Activated CD4-positive, alpha-beta T cell treated with anti-CD3 and anti-CD28 coated beads for 48 hours (primary cell): ENCODE results near the gene CHMP4B.
"Not testable (repeated sequence)": the region's sequence is repeated elsewhere in the genome, so short reads cannot be mapped to it uniquely, and the experiment has no call there.

Source experiments
- DNase-seq: peaks from one replicate; pipeline ENCODE4 v3.0.0-alpha.2; 2020

CHMP4B gene

DNA sequence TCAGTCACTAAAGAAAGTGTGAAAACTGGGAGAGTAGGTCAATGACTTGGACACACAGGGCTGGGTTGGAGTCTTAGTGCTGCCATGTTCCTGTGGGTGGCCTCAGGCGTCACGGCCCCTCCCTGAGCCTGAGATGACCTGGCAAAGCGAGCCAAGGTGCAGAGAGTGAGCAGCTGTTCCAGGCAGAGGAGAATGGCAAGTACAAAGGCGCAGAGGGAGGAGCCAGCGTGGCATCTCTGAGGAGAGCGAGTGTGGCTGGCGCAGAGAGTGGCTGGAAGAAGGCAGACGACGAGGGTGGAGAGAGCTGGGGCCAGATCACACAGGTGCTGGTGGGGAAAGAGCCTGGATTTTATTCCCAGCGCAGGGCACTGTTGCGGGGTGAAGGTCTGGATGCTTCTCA is 20.6 kb upstream of the CHMP4B start:
- DNase-seq = no peak

GRCh38 chr20:33791021-33791420 is 20.1 kb upstream of the CHMP4B start:
- DNase-seq = no peak

DNA sequence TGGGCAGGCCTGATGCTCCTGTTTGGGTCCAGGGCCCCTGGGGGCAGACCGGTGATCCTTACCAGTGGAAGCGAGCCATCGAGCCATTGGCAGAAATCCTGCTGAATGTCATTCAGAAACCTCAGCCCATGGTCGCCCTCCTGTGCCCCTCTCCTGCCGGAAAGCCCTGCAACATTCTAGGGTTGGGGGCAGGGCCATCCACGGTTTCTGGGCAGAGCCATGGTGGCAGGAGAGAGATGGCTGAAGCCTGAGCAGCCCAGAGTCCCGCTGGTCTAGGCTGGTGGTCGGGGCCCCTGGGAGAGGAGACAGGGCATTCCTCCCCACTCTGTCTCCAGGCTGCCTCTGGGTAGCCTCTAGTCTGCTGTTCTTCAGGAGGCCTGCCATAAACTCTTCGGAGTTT is 19.6 kb upstream of the CHMP4B start:
- no peak for DNase-seq

DNA sequence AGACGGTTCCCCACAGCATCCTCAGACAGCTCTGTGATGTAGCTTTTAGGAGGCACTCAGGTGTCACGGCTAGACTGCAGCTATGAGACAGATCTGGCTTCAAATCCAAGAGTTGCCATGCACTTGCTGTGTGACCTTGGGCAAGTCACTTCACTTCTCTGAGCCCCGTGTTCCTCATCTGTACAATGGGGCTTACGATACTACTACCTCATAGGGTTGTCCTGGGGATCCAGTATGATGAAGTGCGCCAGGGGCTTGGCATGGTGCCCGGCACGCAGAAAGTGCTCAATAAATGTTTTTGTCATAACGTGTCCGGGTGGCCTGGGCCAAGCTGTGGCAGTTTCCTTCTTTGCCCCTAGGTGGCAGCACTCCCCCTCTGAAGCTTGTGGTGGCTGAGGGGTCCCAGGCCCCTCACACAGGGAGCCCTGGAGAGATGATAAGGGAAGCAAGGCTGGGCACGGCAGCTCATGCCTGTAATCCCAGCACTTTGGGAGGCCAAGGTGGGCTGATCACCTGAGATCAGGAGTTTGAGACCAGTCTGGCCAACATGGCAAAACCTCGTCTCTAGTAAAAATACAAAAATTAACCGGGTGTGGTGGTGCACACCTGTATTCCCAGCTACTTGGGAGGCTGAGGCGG is 19.1 kb upstream of the CHMP4B start:
- peak; percentile 66 for DNase-seq

DNA sequence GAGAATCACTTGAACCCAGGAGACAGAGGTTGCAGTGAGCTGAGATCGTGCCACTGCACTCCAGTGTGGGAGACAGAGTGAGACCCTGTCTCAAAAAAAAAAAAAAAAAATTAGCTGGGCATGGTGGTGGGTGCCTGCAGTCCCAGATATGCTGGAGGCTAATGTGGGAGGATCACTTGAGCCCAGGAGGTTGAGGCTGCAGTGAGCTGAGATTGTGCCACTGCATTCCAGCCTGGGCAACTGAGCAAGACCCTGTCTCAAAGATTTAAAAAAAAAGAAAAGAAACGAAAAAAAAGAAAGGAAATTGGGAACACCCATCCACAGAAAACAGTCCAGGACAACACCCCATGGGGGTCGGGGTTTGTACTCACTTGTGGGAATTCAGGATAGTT is 18.6 kb upstream of the CHMP4B start:
- DNase-seq = not testable (repeated sequence)

DNA sequence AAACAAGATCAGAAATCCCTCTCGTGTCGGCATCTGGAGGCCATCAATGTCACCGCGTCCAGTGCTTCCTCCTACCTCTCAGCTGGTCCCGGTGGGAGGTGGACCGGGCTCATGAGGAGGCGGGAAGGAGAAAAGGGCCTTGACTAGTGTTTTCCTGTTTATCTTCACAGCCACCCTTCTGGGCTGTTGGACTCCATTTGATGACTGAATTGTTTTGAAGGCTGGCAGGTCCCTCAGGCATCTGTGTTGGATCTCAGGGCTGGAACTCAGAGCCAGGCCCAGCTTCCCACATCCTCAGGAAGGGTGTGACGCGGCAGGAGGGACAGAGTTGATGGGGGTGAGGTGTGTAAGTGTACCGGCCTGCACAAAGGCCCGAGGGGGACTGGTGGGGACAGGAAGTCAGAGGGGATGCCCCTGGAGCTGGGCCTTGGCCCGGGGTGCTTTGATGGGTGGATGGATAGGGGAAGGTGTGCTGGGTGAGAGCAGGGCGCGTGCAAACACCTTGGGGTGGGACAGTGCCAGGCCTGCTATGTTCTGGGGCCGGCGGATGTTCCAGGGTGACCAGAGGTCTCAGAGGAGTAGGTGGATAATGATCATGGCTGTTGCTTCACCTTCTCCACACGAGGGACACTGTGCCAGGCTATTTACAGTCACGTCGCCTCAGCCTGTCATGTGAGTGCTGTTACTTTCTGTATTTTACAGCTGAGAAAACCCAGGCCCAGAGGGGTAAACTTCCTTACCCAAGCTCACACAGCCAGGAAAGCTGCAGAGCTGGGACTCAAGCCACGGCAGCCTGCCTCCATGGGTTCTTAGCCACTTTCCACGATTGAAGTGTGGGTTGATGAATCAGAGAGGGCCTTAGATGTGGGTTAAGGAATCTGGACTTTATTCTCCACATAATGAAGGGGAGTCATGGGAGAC is 17.9 kb upstream of the CHMP4B start:
- no peak for DNase-seq

DNA sequence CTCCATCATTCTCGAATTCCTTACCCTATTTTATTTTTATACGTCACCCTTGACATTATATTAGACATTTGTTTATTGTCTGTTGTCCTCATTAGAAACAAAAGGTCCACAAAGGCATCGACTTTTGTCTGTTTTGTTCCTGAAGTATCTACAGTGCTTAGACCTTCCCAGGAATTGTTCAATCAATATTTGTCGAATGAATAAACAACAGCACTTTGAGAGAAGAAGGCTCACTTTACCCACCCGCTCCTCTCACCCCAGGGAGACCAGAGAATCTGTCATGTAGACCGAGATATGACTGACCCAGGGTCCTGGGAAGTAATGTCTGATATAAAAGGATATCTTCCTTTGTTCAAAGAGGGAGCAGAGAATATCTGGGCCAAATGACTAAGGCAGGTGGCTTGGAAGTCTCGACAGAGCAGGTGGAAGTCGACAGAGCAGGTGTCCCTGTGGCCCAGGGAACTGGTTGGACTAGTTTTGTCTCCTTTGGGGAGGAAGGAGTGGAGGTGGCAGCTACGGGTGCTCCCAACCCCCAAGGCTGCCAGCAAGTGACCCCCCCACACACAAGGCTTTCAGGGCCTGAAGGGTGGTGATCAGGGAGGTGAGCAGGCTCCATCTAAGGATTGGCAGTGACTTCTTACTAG is 14.8 kb upstream of the CHMP4B start:
- DNase-seq = no peak

- DNase-seq = no peak
Observed at GRCh38 chr20:33796907-33797544, 14.1 kb upstream of the CHMP4B start.

- DNase-seq = no peak
Observed at GRCh38 chr20:33798444-33798843, 12.7 kb upstream of the CHMP4B start.

GRCh38 chr20:33803921-33804337 is 7.2 kb upstream of the CHMP4B start:
- DNase-seq = no peak

- no peak for DNase-seq
Observed at GRCh38 chr20:33808388-33808787, 2.8 kb upstream of the CHMP4B start.

GRCh38 chr20:33810259-33810658 is 889 bp upstream of the CHMP4B start:
- DNase-seq = no peak

DNA sequence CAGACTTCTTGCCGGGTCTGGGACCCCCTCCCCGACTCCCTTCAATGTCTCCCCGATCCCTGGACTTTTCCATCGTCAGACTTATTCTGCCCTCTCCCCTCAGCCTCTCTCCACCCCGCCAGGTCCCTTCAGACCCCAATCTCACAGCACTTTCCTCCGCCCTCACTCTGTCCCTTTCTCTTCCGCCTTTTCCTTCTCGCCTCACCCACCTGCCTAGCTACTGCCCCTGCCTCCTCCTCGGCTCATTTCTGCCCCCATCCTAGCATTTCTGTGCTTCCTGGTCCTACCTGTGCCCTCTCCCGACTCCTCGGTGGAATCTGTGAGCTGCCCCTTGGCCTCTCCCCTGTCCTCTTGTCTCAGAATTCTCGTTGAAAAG is 616 bp downstream of the CHMP4B start:
- peak; percentile 19 for DNase-seq

DNA sequence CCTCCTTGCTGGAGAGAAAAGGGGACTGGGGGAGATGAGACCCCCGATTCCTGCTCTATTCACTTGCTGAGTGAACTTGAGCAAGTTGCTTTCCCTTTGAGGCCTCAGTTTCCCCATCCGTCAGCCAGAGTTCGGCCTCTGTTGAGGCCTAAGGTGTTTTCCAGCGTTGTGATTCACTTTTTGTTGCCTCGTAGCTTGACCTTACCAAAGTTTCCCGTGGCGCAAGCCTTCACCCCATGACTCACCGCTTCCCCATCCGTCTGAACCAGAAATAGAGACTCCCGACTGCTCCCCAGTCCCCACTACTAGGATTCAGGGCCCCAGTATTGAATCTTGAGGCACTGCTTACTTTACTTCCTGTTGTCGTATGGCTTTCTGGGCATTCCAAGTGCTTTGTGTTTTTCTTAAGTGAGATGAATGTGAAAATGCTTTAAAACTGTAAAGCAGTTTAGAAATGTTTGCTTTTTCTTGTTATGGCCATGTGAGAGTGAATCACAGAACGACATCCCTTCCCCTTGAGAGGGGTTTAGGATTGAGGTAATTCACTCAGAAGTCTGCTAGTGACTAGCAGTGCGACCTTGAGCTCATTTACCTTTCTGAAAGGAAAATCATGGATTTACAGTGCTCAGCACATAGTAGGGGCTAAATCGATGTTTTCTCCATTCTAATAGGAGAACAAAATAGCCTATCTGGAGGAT is 1.2 kb downstream of the CHMP4B start:
- peak; percentile 57 for DNase-seq

DNA sequence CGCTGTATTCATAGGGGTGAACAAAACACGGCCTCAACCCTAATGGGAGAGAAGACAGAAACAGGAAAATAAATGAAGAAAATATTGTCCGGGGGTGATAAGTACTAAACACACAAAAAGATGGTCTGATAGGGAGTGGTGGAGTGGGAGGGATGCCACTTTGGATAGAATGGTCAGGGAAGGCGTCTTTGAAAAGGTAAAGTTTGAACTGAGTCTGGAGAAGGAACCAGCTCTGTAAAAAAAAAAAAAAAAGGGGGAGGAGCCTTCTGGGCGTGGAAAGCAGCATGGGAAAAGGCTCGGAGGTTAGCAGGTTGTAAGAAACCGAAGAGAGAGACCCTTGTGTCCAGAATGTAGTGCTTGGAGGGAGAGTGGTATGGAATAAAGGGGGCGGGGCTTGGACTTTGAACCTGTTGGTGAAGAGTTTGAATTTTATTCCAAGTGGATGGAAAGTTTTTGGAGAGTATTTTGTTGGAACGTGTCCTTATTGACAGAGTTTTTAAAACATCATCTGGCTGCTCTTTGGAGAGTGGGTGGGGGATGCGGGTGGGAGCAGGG is 1.8 kb downstream of the CHMP4B start:
- DNase-seq = no peak

- peak; percentile 26 for DNase-seq
Observed at GRCh38 chr20:33814238-33814712, 3.1 kb downstream of the CHMP4B start.

GRCh38 chr20:33815671-33816070 is 4.5 kb downstream of the CHMP4B start:
- DNase-seq = no peak

GRCh38 chr20:33816191-33816590 is 5.0 kb downstream of the CHMP4B start:
- no peak for DNase-seq

- no peak for DNase-seq
Observed at GRCh38 chr20:33817411-33817810, 6.3 kb downstream of the CHMP4B start.

- DNase-seq = no peak
Observed at GRCh38 chr20:33819456-33819855, 8.3 kb downstream of the CHMP4B start.

GRCh38 chr20:33820362-33820761 is 9.2 kb downstream of the CHMP4B start:
- no peak for DNase-seq

DNA sequence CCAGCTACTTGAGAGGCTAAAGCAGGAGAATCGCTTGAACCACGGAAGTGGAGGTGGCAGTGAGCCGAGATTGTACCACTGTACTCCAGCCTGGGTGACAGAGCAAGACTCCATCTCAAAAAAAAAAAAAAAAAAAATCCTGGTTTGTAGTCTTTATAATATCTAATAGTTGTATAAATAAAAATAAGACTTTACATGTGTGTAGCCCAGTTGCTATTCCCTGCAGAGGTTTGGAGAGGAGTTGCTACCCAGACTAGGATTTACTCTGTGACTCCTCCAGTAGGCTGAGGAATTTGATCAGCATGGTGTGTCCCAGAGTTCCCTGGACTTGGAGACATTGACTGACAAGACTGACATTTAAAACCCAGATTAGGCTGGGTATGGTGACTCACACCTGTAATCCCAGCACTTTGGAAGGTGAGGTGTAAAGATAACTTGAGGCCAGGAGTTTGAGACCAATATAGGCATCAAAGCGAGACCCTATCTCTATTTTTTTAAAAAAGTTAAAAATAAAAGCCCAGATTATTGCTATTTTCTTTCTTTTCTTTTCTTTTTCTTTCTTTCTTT is 10.2 kb downstream of the CHMP4B start:
- DNase-seq = no peak
